Lower leg skin (tissue), 4 donors: Measurements from ENCODE around the gene HHIPL1. TPM values are rescaled to one million over a fixed set of nuclear protein-coding genes. Genes with fewer than 3 reads are reported as not detected.

Source experiments
- DNase-seq, 2 donors: peaks; one replicate each; pipeline ENCODE4 v3.0.0-alpha.2; 2019; ENCODE audit warnings: low spot score in 2 of 2
- H3K4me3 ChIP-seq: fragments of 200-600 bp; sonication (generic); 2 replicates; pipeline ENCODE4 v1.5.1; 2017; ENCODE audit warnings: mild to moderate bottlenecking, low read depth; ENCODE audit not compliant: poor library complexity, severe bottlenecking
- POLR2A ChIP-seq, 2 donors: fragments of 450-650 bp; IDR thresholded peaks; one replicate each; pipeline ENCODE4 v1.6.1; 2016 to 2017; ENCODE audit warnings: antibody characterized with exemption in 2 of 2, mild to moderate bottlenecking in 1 of 2, moderate library complexity in 1 of 2
- WGBS, 2 donors: methylation state at CpG; one replicate each; pipeline ENCODE4 v1.1.5; 2018; 5-methylcytosine and 5-hydroxymethylcytosine counted together
- intact Hi-C: fragments of 100-400 bp; cut with DNase I; formaldehyde crosslinking; loops from one replicate; pipeline ENCODE4 v1.15.0; 2023; ENCODE audit warnings: low total_unique reads
- total RNA-seq, 4 donors: library from RNA; depleted of rRNA; stranded (reverse); fragments of >200 nt; gene quantifications; one replicate each; pipeline ENCODE4 v1.1.0, GENCODE V29; 2016
- TF ChIP-seq, protein P1 (sequence below), 3 donors: fragments of 450-650 bp; IDR thresholded peaks; one replicate each; pipeline ENCODE4 v1.5.1; 2016; ENCODE audit warnings: antibody characterized with exemption in 3 of 3, mild to moderate bottlenecking in 3 of 3, moderate library complexity in 2 of 3

Gene HHIPL1
- total RNA-seq, 4 donors from 2014 or later, result 0.59 to 2.4 (median 0.92) TPM

DNA sequence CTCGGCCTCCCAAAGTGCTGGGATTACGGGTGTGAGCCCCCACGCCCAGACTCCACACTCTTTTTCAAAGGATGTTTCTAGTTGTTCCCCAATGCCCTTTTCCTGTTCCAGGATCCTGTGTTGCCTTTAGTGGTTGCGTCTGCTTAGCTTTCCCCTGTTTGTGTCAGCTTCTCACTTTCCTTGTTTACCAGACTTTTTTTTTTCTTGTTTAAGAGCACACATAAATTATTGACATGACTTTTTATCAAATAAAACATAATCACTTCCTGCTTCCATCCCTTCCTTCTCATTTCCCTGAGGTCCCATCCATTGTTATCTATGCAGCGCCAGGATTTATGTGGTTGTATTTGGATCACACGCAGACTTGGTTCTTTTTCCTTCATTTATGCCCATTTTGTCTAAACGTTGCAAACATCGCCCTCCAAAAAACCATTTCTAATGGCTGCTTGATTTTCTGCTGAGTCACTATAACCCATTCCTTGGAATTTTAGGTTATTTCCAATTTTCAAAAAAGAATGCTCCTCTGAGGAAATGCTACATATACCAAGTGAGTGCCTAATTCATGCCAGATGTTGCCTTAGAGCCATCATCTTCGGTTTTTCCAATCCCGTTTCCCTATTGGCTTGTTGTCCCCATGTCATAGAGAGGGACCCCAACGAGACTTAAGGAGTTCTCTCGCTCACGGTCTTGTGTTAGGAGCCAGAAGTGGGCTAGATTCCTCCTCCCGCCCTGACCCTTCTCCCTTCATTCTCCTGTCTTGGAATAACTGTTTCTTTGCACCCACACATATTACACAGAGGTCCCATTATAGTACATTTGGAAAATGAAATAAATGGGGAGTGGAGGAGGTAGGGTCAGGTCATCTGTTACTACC, 25.7 kb downstream of the HHIPL1 start:
- DNase-seq, result no peak
- 71 to 76% methylated on average over 14 of the region's 14 CpGs for WGBS, 2 donors
- H3K4me3 ChIP-seq, result no peak overlapping the region
- TF ChIP-seq, protein P1, sequence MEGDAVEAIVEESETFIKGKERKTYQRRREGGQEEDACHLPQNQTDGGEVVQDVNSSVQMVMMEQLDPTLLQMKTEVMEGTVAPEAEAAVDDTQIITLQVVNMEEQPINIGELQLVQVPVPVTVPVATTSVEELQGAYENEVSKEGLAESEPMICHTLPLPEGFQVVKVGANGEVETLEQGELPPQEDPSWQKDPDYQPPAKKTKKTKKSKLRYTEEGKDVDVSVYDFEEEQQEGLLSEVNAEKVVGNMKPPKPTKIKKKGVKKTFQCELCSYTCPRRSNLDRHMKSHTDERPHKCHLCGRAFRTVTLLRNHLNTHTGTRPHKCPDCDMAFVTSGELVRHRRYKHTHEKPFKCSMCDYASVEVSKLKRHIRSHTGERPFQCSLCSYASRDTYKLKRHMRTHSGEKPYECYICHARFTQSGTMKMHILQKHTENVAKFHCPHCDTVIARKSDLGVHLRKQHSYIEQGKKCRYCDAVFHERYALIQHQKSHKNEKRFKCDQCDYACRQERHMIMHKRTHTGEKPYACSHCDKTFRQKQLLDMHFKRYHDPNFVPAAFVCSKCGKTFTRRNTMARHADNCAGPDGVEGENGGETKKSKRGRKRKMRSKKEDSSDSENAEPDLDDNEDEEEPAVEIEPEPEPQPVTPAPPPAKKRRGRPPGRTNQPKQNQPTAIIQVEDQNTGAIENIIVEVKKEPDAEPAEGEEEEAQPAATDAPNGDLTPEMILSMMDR (IDR thresholded peaks at IDR 0.05), result no peak
- no peak for TF ChIP-seq POLR2A (IDR thresholded peaks at IDR 0.05)
- intact Hi-C loops, result no loop called here

DNA sequence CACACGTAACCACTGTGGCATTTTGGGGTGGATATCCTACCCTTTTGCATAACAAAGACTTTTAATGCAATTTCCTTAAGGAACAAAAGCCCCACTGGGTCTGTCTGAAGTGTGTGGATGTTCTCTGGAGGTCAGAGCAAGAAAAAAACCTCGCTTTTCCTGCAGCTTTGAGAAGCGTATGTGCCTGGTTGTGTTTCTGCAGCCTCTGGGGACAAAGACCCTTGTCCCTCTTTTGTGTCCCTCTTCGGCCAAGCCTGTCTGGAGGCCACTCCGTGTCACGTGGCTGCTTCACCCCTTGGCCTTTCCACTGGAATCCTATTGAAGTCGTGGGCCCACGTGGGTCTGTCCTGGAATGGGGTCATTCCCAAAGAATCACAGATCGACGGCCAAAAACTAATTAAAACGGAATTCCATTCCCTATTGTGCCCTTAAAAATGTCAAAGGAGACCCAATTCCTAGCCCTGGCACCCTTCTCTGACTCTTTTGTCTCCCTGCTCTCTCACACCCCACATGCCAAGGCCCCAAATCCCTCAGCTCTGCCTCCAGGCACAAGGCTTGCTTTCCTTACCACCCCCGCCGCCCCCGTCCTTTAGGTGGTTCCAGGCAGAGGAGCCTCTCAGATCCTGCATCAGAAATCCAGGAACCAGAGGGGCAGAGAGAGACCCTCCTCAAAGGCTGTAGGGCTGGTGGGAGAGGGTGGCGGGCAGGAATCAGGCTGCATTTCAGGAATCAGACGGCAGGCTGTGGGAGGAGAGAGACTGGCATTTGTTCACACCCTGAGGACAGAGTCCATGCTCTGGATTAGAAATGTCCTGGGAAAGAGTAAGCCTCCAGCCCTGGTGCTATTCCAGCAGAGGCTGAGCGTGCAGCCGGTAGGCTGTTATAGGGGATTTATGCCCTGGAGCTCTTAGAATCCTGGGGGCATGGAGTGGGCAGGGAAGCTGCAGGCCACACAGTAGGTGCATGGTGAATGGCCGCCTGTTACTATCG, 26.6 kb downstream of the HHIPL1 start:
- intact Hi-C loops, result no loop called here
- WGBS, 2 donors, result 65 to 69% methylated on average over 18 to 20 of the region's 20 CpGs
- TF ChIP-seq POLR2A (IDR thresholded peaks at IDR 0.05), result no peak
- TF ChIP-seq, protein P1 (IDR thresholded peaks at IDR 0.05), result no peak
- H3K4me3 ChIP-seq, result no peak overlapping the region
- DNase-seq, result no peak

DNA sequence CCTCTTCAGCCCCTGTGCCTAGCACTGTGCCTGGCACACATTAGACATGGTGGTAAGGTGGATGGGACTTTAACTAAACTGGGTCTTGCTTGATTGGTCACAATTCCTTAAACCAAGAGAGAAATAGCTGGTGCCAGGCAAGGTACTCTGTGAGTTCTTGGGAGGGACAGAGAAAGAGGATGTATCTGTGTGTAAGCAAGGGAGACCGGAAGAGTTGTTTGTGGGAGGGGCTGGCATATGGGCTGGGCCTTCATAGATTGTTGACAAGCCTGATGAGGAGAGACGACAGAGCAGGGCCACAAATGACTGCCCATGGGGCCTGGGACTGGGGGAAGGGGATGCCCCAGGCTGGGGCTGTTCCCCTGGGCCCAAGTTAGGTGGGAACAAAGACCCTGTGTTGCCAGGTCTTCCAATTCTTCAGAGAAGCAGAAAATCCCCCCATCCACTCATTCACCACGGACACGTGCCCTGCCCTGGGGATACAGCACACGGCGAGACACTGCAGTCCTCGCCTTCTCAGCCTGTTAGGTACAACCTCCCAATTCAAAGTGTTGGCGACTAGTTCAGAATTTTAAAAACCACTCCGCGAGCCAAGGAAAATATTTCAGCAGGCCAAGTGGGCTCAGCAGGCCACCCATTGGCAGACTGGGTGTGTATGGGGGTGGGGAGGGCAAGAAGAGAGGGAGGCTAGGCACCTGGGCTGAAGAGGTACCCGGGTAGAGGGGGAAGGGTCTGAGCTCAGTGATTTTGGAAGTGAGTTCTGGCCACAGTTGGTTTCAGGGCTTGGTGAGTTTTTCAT, 27.8 kb downstream of the HHIPL1 start:
- intact Hi-C loops, result no loop called here
- no peak for DNase-seq

DNA sequence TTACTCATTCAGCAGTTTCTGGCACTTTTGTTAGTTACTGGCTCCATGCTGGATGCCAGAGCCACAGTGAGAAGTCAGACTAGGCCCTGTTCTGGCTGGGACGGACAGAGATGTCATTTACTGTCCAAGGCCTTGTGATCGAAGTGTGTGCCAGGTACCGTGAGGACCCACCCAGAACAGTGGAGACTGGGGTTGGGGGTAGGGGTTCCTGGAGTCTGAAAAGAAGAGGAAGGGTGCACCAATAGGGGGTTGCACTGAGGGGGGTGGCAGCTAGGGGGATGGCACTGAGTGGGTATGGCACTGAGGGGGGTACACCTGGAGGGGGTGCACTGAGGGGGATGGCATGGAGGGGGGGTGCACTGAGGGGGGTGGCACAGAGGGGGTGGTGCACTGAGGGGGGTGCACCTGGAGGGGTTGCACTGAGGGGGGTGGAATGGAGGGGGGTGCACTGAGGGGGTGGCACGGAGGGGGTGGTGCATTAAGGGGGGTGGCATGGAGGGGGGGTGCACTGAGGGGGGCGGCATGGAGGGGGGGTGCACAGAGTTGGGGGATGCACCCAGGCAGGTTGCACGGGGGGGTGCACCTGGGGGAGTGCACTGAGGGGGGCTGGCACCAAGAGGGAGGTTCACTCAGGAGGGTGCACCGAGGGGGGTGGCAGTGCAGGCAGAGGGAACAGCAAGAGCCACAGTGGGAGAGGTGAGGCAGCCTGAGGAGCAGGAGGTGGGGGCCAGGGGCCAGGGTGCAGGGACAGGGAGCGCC, 28.6 kb downstream of the HHIPL1 start:
- DNase-seq, result no peak
- no peak overlapping the region for H3K4me3 ChIP-seq
- no peak for TF ChIP-seq POLR2A (IDR thresholded peaks at IDR 0.05)
- TF ChIP-seq, protein P1 (IDR thresholded peaks at IDR 0.05), result no peak
- intact Hi-C loops, result no loop called here
- WGBS, 2 donors, result 68 to 69% methylated on average over 7 to 8 of the region's 8 CpGs

More for the DNA sequence above, 27.8 kb downstream of the HHIPL1 start:
- TF ChIP-seq POLR2A (IDR thresholded peaks at IDR 0.05), result no peak
- TF ChIP-seq, protein P1 (IDR thresholded peaks at IDR 0.05), result no peak
- no peak overlapping the region for H3K4me3 ChIP-seq
- 59 to 66% methylated on average over 11 of the region's 11 CpGs for WGBS, 2 donors
